ENCODE measurements around the gene LYRM1.
A peak's percentile ranks its signal among the peaks of the same experiment; 100 is the strongest.
"Not testable (repeated sequence)": the region's sequence is repeated elsewhere in the genome, so short reads cannot be mapped to it uniquely, and the experiment has no call there.

Gene LYRM1
- 8.5 to 55.2 (median 16.6) reads per million in 18 experiments for total RNA-seq

GRCh38 chr16:20900299-20901067 is at the start of gene LYRM1, which contains the start of gene DCUN1D3:
Gene LYRM1 (plus strand): TSS chr16:20900771. CDS start chr16:20915556, 14,785 bp downstream.
Gene DCUN1D3 (minus strand): TSS chr16:20900358. CDS start chr16:20862538, 37,820 bp downstream.
- DNase-seq = peak; percentile 94 to 96

GRCh38 chr16:20850981-20851380 is 49.6 kb upstream of the LYRM1 start:
- DNase-seq = no peak

- no peak for DNase-seq
These were observed 49.0 kb upstream of the LYRM1 start for GRCh38 chr16:20851601-20852000.

GRCh38 chr16:20853143-20853542 is 47.4 kb upstream of the LYRM1 start:
- DNase-seq = no peak

- no peak for DNase-seq
These were observed 46.5 kb upstream of the LYRM1 start for GRCh38 chr16:20853981-20854620.

- no peak for DNase-seq
These were observed 45.6 kb upstream of the LYRM1 start for GRCh38 chr16:20854963-20855362.

GRCh38 chr16:20857281-20857680 is 43.3 kb upstream of the LYRM1 start:
- no peak for DNase-seq

- DNase-seq = no peak
These were observed 41.3 kb upstream of the LYRM1 start for GRCh38 chr16:20859229-20859628.

- no peak for DNase-seq
These were observed 40.9 kb upstream of the LYRM1 start for GRCh38 chr16:20859699-20860098.

GRCh38 chr16:20860361-20860760 is 40.2 kb upstream of the LYRM1 start:
- no peak for DNase-seq

GRCh38 chr16:20860995-20861394 is 39.6 kb upstream of the LYRM1 start:
- DNase-seq = not testable (repeated sequence)

GRCh38 chr16:20862162-20862960 is 38.2 kb upstream of the LYRM1 start:
- no peak for DNase-seq

GRCh38 chr16:20864376-20864775 is 36.2 kb upstream of the LYRM1 start:
- not testable (repeated sequence) for DNase-seq

- DNase-seq = no peak
These were observed 35.0 kb upstream of the LYRM1 start for GRCh38 chr16:20865420-20866131.

- DNase-seq = no peak
These were observed 34.3 kb upstream of the LYRM1 start for GRCh38 chr16:20866145-20866772.

GRCh38 chr16:20866801-20867200 is 33.8 kb upstream of the LYRM1 start:
- DNase-seq = no peak

GRCh38 chr16:20867585-20867984 is 33.0 kb upstream of the LYRM1 start:
- DNase-seq = no peak

GRCh38 chr16:20868890-20869289 is 31.7 kb upstream of the LYRM1 start:
- no peak for DNase-seq

- DNase-seq = peak; percentile 29 to 34
These were observed 30.3 kb upstream of the LYRM1 start for GRCh38 chr16:20870122-20870820.

GRCh38 chr16:20871258-20871657 is 29.3 kb upstream of the LYRM1 start:
- no peak for DNase-seq

All from inflammatory macrophage (primary cell).